Measurements from ENCODE around the gene FAM118B.
"Not testable (repeated sequence)": the region's sequence is repeated elsewhere in the genome, so short reads cannot be mapped to it uniquely, and the experiment has no call there.

Gene FAM118B

DNA sequence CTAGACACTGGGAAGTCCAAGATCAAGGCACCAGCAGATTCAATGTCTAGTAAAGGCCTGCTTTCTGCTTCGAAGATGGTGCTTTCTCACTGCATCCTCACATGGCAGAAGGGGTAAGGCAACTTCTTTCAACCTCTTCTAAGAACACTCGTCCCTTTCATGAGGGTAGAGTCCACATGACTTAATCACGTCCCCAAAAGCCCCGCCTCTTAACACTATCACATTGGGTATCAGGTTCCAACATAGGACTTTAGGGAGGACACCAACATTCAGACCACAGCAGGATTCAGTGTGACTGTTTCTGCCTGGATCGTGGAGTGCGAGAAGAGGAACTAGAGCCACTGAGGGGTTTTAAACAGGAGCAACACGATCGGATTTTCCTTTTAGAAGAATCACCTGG is 67.6 kb downstream of the FAM118B start:
- DNase-seq = no peak

DNA sequence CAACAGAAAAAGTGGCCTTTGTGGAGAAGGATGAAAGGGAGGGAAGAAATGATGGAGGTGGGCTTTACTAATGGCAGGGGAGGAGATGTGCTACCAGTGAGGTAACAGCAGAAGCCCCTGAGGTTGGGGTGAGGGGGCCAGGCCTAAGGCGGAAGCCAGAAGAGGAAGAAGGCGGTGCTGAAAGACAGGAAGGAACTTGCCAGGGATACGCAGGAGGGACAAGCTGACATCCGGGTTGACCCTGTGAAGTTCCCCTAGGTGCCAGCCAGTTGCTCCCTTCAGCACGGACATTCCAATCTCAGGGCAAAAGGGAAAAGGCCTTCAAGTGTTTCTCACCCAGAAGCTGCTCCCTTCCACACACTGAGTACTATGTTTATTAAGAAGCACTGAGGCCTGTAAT is 69.0 kb downstream of the FAM118B start:
- DNase-seq = peak; percentile 96

DNA sequence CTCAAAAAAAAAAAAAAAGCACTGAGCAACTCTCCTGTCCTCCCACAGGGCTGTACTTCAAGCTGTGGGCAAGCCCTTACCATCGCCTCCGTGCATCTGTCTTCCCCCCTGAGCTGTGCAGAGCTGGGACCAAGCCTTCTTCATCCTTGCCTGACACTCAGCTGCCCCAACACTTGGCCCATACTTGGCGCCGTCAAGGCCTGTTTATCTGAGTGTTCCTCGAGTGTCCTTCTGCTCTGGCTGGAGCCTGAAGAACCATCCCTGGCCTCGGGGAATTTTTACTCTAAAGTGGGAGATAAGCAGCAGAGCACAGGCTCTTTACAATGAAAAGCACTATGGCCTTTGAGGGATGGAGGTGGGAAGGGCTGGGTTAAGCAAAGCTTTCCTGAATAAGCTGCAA is 69.7 kb downstream of the FAM118B start:
- no peak for DNase-seq

DNA sequence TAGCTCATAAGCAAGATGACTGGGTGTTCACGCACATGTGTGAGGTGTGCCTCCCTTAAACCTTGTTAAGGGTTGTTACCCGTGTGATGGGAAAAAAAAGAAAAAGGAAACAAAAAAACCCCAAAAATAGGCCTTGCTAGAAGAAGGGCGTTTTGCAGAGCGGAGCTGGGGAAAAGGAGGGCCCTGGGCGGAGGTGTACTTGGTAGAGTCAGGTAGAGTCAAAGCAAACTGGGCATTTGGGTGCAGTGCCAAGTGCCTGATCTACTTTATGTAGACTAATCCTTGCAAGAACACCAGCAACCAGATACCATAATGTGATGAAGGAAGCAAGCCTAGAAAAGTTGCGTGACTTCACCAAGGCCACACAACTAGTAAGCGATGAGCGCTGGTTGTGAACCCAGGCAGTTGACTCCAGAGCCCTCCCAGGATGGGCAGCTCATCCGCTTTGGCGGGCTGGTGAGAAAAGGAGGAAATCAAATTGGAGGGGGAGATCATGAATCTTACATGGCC is 70.1 kb downstream of the FAM118B start:
- DNase-seq = peak; percentile 64

DNA sequence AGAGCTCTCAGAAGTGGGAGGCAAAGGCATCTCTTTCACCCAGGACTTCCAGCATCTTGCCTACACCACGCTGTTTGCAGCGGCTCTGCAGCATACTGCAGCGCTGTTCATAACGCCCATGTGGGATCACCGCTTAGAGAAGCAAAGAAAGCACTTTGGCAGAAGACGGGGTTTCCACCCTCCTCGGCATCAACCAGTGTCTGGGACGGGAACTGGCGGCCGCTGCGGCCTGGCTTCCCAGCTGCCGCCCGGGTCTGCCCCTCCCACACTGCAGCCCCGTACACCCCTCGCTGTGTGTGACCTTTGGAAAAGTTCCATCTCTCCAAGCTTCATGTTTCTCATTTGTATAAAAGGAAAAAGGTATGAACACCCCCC is 70.8 kb downstream of the FAM118B start:
- peak; percentile 84 for DNase-seq

DNA sequence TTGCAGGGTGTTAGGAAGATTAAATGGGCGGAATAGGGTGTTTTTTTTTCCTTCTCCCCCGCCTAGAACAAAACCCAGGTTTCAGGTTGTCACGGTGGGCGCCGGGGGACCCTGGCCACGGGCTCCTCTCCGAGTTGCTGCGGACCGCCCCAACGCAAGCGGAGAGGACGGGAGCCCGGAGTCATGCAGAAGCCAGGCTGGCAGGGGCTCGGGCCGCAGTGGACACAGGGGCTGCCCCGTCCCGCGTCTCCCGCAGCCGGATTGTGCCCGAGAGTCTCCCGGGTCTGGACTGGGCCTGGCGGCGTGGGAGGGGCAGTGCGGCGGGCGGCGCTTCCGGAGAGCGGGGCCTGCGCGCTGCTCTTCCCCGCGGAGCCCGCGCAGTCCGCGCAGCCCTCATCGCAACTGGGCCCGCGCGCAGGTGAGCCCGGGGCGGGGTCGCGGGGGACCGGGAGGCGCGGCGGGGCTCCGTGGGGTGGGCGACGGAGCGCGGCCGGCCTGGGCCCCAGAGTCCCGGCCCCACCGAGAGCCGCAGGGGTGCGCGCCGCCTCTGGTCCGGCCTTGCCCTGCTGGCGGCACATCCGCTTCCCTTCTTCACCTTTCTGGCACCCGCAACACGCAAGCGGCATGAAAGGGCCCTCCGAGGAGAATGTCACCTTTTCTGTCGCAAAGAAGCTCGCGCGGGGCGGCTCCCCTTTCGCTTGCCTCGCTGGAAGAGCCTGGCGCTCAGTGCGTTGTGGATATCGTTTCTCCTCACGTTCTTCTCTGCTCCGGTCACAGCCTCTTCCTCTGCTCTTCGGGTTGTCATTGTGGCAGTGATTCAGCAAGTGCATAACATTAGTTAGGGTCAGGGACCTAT is 71.4 kb downstream of the FAM118B start, which contains the start of gene TIRAP:
Gene TIRAP (plus strand): TSS at position 358 of the 856 bp plus-strand sequence. CDS start 7,802 bp downstream, outside the sequence.
- DNase-seq = peak; percentile 85

DNA sequence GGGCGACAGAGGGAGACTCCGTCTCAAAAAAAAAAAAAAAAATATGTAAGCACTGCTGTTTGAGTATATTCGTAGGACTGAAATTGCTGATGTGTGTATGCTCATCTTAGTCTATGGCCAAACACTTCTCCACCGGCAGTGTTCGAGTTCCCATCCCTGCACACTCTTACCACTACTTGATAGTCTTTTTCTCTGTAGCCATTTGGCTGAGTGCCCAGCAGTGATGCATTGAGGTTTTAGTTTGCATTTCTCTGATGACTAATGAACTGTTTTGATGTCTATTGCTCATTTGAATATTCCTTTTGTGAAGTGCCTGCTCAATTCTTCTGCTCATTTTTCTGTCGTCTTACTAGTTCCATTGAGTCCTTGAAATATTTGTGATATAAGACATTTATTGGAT is 73.2 kb downstream of the FAM118B start:
- no peak for DNase-seq

DNA sequence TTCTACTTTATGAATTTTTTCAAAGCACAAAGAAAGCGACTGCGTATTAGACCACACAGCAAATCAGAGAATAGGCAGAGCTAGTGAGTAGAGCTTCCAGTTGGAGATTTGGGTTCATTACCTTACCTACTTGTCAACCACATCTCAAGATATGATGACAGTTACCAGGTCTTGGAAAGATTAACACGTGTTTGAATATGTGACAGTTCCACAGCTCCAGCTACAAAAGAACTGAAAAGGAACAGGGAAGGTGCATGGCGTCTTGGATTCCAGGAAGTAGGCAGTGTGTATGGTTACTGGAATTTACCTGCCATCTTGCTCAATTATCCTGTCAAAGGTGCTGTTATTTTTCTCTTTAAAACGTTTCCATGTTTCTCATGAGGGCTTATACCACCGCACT is 76.7 kb downstream of the FAM118B start:
- no peak for DNase-seq

DNA sequence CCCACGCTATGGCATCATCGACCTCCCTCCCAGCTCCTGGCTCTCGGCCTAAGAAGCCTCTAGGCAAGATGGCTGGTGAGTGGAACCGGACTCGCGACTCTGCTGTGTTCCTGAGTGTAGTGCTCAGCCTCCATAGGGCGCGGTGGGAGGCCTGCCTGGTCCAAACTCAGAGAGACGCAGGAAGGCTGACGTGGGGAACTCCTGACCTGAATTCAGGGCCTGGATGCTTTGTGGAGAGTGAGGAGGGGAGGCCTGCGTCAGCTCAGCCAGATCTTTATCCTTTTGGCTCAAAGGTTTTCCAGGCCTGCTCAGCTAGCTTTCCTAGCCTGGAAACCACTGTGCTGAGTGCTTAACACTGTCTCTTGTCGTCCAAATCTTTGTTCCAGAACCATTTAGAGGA is 79.3 kb downstream of the FAM118B start:
- no peak for DNase-seq

DNA sequence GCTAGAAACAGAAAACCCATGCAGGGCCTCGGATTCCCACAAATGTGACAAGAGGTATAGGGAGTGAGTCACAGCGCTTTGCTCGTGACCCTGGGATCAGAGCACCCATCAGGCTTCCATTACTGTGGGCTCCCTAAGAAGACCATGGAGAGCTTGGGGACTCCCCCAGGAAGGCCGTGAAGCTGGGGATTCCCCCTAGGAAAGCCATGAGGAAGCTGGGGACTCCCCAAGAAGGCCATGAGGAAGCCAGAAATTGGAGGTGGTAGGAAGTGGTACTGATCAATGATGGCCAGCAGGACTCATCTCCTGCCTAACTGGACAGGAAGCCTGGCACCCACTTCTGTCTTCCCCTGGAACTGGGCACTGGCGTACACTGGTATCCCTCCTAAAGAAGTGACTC is 82.1 kb downstream of the FAM118B start:
- DNase-seq = no peak

DNA sequence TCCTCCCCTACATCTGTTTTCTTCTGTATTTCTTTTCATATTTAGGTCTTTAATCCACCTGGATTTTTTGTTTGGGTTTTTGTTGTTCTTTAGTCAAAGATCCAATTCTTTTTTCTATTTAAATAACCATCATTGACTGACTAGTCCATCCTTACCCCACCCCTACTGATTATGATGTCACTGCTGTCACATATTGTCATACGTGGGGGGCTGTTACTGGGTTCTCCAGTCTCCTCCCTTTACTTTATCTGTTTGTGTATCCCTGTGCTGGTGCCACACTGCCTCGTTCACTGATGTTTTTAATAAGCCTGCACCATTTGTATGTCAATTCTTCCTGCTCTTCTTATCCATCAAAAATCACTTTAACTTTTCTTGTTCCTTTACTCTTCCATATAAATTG is 85.4 kb downstream of the FAM118B start:
- DNase-seq = no peak

DNA sequence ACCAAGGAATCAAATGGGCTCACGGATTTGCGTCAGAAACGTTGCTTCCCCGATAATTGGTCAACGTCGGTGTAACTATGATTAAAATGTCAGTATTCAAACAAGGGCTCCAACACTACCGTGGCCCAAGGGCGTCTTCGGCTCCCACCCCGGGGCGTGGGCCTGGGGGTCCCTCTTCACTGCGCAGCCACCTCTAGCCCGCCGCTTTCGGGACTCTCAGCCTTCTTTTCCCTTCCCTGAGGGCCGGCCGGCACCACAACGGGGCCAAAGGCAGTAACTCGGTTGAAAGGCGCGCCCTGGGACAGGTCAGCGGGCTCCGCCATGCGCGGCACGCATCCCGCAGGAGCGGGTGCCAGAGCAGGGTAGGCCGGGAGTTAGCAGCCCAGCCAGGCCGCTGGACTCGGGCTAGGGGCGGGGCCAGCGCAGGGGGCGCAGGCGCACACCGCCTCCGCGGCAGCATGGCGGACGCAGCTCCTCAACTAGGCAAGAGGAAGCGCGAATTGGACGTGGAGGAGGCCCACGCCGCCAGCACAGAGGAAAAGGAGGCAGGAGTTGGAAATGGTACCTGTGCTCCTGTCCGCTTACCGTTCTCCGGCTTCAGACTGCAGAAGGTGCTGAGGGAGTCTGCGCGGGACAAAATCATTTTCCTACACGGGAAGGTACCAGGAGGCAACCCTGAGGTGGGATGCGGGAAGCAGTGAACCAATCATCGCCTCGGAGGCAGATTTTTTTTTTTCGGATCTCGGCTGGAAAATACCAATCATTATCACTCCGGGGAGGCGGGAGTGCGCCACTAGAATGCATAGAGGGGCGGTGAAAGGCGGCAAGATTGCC is 92.3 kb downstream of the FAM118B start, which contains the start of gene DCPS:
Gene DCPS (plus strand): TSS at position 438 of the 834 bp plus-strand sequence. CDS start 21 bp downstream, at position 459.
- DNase-seq = peak; percentile 96

DNA sequence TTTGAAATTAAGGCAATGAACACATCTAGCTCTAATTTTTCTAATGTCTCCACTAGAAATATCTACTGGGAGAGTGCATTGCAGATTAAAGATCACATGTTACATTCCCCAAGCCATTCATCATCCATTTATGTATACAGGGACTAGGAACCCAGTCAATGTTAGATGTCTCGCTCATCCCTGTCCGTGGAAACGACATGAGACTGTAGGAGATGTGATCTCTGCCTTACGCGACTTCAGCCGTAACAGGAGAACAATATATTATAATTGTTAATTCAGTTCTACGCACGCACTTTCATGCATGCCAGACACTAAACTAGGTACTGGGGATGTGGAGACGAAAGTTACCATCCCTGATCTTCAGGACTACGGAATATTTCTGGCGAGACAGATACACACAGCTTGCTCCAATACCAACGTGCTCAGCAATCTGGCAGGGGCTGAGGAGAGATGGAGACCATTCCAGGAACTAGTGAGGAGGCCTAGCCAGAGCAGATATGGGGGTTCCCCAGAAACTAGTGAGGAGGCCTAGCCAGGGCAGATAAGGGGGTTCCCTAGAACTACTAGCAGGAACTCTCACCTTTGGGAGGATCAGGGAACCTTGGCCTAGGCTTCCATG is 93.0 kb downstream of the FAM118B start:
- DNase-seq = no peak

DNA sequence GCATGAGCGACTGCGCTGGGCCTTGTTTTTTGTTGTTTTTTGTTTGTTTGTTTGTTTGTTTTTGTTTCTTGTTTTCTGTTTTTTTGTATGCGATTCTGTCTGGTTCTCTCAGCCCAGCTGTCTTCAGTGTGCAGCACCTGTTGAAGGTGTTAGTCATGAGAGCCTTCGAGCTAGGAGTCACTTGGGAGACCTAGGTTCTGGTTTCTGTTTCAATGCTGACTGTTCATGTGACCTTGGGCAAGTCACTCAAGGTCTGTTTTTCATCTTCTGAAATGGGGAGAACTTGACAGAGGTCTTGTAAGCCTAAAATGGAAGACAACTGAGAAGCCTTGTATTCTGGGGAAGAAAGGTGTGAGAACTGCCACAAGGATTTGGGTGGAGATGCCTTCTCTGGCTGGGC is 94.1 kb downstream of the FAM118B start:
- no peak for DNase-seq

DNA sequence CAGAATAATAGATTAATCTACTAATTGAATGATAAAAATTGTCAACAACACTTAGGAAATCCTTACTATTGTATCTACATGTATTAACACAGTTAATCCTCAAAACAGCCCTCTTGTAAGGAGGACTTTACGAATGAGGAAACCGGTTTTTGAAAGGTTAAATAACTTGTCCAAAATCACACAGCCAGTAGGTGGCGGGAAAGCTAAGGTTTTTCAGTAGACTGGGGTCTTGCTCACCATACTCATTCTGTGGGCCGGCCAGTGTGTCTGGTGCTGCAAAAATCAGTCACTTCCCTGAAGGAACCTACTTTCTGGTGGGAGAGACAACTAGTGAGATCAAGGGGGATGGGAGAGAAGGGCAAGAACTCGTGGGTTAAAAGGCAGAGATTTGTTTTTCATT is 96.1 kb downstream of the FAM118B start:
- DNase-seq = peak; percentile 83

DNA sequence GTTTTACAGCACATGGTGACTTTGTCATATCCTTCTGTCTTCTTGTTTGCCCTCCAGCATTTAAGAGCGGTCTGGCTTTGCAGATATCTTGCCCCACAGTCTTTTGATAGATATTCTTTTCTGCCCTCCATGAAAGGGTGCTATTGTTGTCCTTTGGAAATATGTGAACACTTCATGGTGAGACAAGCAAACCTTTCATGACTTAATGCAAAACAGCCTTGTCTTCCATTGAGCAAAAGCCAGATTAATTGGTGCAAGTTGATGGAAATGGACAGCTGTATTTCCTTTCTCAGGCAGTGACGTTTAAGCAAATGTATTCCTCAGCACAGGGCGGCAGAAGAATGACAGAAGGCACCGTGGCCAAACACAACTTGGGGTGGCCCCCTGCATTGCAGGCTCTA is 96.7 kb downstream of the FAM118B start:
- no peak for DNase-seq

DNA sequence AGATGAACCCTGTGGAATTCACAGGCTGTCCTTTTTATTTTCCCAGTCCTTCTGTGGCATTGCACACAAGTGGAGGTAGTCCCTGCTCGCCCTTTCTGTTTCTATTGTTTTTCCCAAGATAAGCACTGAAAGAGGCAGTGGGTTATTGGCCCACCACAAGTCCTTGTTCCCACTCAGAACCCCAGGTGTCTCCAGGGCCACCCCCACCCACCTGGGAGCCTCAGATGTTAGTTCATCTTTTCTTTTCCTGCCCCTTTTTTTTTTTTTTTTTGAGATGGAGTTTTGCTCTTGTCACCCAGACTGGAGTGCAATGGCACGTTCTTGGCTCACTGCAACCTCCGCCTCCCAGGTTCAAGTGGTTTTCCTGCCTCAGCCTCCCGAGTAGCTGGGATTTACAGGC is 97.2 kb downstream of the FAM118B start:
- DNase-seq = not testable (repeated sequence)

DNA sequence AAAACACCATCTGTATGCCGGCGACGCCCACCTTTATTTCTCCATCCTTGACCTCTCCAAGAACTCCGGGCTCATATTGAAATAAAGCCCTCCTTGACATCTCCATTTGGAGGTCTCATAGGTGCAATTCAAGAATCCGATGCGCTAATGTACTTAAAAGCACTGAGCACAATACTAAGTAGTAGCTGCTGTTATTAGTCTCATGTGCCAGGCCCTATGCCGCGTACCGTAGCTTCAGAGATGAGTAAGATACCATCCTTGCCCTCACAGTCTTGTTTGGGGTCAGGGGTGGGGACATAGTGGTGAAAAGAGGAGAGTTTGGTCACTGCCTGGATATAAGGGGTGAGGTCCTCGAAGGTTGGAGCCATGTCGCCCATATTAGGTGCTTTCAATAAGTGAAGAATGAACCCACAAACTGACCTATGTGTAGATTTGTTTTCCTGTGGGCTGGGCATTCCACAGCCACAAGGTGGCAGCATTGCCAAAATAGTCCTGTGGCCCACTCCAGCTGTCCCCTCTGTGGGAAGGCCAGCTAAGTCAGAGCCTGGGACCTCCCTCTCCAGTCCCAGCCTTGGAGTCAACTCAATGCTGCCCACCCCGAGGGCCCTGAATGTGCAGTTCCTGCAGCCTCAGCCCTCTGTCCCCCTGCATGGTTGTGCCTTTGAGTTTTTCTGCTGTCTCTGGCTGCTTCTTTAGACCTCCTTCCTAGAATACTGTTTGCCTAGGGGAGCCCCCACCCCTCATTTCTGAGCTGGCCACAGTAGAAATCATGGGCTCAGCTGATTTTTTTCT is 98.8 kb downstream of the FAM118B start:
- DNase-seq = peak; percentile 89

DNA sequence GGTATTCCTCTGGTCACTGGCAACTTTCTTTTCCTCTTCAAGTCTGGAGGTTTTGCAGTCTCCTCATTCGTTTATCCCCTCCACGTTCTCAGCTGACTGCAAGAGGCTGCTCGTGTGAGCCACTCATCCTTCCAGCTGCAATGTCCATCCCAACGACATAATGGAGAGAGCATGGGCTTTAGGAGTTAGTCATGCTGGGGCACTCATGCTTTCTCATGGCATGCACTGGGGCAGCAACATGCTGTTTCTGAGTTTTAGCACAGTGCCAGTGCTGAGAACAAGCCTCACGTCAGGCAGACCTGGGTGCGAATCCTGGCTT is 99.4 kb downstream of the FAM118B start:
- DNase-seq = no peak

DNA sequence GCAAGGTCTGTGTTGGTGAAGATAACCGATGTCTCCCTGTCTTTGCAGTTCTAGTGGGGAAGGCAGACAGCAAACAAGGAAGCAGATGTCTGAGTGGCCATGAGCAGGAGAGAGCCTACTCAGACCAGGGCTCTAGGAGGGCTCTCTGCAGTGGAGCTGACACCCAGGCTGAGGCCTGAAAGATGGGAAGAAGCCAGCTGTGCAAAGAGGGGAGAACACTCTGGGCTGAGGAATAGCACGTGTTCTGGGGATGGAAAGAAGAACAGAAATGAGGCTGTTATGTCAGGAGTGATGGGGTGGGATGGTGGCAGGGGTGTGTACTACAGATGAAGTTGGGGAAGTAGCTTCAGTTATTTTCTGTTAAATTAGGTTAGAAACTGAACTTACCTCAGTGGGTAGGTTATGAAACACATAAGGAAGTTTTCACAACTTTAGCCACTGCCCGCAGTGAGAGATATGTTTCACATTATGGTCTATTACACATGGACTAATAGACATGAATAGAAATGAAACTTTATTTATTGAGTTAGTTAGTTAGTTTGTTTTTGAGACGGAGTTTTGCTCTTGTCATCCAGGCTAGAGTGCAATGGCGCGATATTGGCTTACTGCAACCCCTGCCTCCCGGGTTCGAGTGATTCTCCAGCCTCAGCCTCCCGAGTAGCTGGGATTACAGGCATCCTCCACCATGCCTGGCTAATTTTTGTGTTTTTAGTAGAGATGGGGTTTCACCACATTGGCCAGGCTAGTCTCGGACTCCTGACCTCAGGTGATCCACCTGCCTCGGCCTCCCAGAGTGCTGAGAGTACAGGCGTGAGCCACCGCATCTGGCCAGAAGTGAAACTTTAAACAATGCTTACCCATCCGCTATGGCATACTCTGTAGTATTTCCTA is 100.1 kb downstream of the FAM118B start:
- peak; percentile 100 for DNase-seq

Data from GF-D8 (cell line).